Parathyroid adenoma (tissue), 2 donors: ENCODE measurements around the gene TBC1D7.

ENCODE experiments used
- H2AFZ ChIP-seq: fragments of 300-600 bp; sonication (generic); one replicate; pipeline ENCODE4 v1.7.0; 2017; ENCODE audit warnings: antibody characterized with exemption, mild to moderate bottlenecking
- H3K27ac ChIP-seq: fragments of 300-600 bp; sonication (generic); one replicate; pipeline ENCODE4 v1.7.0; 2017
- H3K27me3 ChIP-seq: fragments of 300-600 bp; sonication (generic); one replicate; pipeline ENCODE4 v1.7.0; 2017; ENCODE audit warnings: low read length; ENCODE audit not compliant: control insufficient read depth, insufficient read depth
- H3K36me3 ChIP-seq: fragments of 300-600 bp; sonication (generic); one replicate; pipeline ENCODE4 v1.7.0; 2017; ENCODE audit warnings: low read length; ENCODE audit not compliant: control insufficient read depth, insufficient read depth
- H3K4me1 ChIP-seq: fragments of 300-600 bp; sonication (generic); one replicate; pipeline ENCODE4 v1.7.0; 2017; ENCODE audit warnings: control low read depth
- H3K4me2 ChIP-seq: fragments of 300-600 bp; sonication (generic); one replicate; pipeline ENCODE4 v1.7.0; 2017; ENCODE audit warnings: low read length
- H3K4me3 ChIP-seq: fragments of 300-600 bp; sonication (generic); one replicate; pipeline ENCODE4 v1.7.0; 2017; ENCODE audit warnings: low read depth, low read length
- H3K79me2 ChIP-seq: fragments of 300-600 bp; sonication (generic); one replicate; pipeline ENCODE4 v1.7.0; 2017; ENCODE audit warnings: control low read depth
- H3K9ac ChIP-seq: fragments of 300-600 bp; sonication (generic); one replicate; pipeline ENCODE4 v1.7.0; 2017; ENCODE audit warnings: mild to moderate bottlenecking
- H3K9me3 ChIP-seq: fragments of 300-600 bp; sonication (generic); one replicate; pipeline ENCODE4 v1.7.0; 2017; ENCODE audit warnings: low read length; ENCODE audit not compliant: control insufficient read depth
- TF ChIP-seq, protein P1 (sequence below): fragments of 300-600 bp; sonication (generic); IDR thresholded peaks from one replicate; pipeline ENCODE4 v1.7.0; 2017; ENCODE audit warnings: antibody characterized with exemption, mild to moderate bottlenecking
- donor health status: primary hyperparathyroidism.

The TBC1D7 gene

DNA sequence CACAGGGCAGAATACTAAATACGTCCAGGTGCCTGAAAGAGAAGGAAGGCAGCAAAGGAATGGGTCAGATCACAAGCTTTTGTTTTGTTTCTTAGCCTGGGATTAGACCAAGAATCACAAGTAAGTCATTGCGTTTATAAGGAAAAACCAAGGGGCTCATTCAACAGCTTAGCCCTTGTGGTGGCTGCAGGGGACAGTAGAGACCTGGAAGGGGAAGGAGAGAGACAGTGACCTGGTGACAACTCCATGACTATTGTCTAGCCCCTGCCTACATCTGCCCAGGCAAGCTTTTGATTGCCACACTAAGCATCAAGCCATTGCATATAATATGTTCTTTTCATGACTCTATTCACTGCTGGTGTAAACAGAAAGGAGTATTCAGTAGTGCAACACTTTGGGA, 30.2 kb upstream of the TBC1D7 start:
- H3K4me3 ChIP-seq: no peak overlapping the region
- TF ChIP-seq, protein P1, sequence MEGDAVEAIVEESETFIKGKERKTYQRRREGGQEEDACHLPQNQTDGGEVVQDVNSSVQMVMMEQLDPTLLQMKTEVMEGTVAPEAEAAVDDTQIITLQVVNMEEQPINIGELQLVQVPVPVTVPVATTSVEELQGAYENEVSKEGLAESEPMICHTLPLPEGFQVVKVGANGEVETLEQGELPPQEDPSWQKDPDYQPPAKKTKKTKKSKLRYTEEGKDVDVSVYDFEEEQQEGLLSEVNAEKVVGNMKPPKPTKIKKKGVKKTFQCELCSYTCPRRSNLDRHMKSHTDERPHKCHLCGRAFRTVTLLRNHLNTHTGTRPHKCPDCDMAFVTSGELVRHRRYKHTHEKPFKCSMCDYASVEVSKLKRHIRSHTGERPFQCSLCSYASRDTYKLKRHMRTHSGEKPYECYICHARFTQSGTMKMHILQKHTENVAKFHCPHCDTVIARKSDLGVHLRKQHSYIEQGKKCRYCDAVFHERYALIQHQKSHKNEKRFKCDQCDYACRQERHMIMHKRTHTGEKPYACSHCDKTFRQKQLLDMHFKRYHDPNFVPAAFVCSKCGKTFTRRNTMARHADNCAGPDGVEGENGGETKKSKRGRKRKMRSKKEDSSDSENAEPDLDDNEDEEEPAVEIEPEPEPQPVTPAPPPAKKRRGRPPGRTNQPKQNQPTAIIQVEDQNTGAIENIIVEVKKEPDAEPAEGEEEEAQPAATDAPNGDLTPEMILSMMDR: no peak
- no peak overlapping the region for H3K27ac ChIP-seq
- H3K4me2 ChIP-seq: no peak overlapping the region
- H2AFZ ChIP-seq: no peak overlapping the region
- H3K4me1 ChIP-seq: peaks cover 15% of the 10 kb centered on the region
- H3K9me3 ChIP-seq: no peaks in the 10 kb centered on the region
- H3K36me3 ChIP-seq: no peaks in the 10 kb centered on the region
- no peak overlapping the region for H3K9ac ChIP-seq
- H3K79me2 ChIP-seq: no peaks in the 10 kb centered on the region
- H3K27me3 ChIP-seq: no peaks in the 10 kb centered on the region

DNA sequence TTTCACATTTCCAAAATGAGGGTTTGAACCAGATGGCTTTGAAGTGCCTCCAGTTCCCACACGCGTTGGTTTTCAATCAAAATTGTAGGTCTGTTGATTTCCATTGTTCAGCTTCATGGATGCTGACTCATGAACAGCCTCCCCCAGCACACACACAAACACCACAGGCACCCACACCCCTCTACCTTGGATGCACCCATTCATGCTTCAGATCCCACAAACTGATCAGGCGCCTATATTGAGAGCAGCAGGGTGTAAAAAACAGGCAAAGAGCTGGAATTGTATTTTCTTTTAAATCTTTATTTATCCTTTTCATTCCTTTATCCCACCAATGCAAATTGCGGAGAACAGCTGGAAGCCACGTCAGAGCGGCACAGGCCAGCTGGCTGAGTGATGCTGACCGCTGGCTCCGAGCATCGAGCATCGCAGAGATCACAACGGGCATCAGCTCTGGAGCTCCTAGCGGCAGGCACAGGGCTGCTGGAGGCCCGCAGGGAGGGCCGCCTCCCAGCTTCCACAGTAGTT, 29.3 kb upstream of the TBC1D7 start:
- Histone ChIP-seq H3K4me3 (no peak overlapping the region), H3K79me2 (no peaks in the 10 kb centered on the region), H3K36me3 (no peaks in the 10 kb centered on the region), H3K27me3 (no peaks in the 10 kb centered on the region), H3K9me3 (no peaks in the 10 kb centered on the region), H3K4me2 (no peak overlapping the region), H2AFZ (no peak overlapping the region), H3K27ac (no peak overlapping the region), H3K9ac (no peak overlapping the region), H3K4me1 (peaks cover 15% of the 10 kb centered on the region)
- TF ChIP-seq, protein P1: no peak

DNA sequence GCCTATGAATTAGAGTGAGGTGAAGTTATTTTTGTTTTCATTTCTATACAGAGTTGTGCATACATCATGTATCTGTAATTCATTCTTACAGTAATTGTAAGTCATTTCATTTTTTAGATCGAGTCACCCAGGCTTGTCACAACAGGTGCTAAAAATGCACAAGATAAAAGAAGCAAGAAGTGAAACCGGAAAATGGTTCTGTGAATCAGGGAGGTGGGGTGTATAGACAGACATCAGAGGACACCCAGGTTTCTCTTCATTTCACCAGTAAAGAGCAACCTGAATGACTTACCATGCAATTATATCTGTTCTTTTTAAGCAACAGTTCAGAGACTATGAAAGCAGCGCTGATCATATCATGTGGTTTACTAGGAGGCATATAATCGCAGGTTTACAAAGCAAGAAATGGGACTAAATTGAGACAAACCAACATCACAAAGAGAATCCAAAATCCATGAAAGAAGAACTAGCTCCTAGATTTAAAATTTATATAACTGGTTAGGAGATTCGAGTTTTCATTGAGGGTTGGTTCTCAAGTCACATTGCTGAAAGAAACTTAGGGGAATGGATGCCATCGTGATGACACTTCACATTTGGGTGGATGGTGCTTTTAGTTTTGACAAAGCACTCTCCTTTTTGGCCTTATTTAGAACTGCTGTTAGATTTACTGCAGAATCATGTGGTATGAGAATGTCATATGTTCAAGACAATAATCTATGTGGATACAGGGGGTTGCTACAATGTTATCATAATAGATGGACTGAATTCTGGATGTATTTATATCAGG, 27.9 kb upstream of the TBC1D7 start:
- H2AFZ ChIP-seq: no peak overlapping the region
- H3K27me3 ChIP-seq: no peaks in the 10 kb centered on the region
- no peak overlapping the region for H3K4me2 ChIP-seq
- TF ChIP-seq, protein P1: no peak
- no peaks in the 10 kb centered on the region for H3K79me2 ChIP-seq
- H3K36me3 ChIP-seq: no peaks in the 10 kb centered on the region
- H3K9me3 ChIP-seq: no peaks in the 10 kb centered on the region
- H3K9ac ChIP-seq: no peak overlapping the region
- no peak overlapping the region for H3K4me3 ChIP-seq
- peaks cover 15% of the 10 kb centered on the region for H3K4me1 ChIP-seq
- H3K27ac ChIP-seq: no peak overlapping the region

DNA sequence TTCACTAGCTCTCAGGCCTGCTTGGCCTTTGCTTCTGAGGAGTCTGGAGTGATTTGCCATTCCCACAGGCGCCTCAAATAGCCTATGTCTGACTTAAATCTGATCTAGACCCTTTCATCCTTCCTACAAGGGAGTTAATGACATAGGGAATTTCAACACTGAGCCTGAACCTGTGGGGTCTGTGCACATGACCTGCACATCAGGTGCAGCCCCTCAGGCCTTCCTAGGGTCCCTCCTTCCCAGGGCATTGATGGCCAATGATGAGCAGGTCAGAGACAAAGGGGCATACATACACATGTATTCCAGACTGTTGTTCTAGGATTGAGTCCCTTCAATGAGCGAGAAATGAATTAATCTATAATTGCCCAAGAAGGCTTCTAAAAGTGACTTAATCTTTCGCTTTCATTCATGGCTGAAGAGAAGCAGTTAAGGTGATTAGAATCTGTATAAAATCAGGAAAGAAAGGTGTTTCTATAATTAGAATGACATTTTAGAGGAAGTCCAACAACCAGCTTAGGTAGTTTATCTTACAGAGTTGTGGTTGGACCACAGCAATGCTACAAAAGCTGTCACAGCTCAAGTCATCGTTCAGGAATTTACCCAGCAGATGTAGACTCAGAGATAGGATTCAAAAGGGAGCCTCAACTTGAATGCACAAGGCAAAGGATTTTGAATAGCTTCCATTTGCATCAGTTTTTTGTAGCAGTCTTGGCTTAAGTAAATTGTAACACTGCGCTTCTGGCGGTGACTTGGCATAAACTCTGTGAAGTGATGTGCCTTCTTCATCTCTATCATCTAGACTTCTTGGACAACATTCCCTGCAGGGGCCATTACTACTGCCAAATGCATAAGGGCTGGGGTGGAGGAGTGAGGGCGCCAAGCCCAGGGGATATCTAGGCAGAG, 27.0 kb upstream of the TBC1D7 start:
- Histone ChIP-seq H3K27me3 (no peaks in the 10 kb centered on the region), H3K36me3 (no peaks in the 10 kb centered on the region), H3K27ac (peak overlapping the region; percentile 34), H3K4me1 (peaks cover 15% of the 10 kb centered on the region), H3K4me2 (peak overlapping the region; percentile 29), H3K79me2 (no peaks in the 10 kb centered on the region), H2AFZ (peak overlapping the region; percentile 0), H3K4me3 (no peak overlapping the region), H3K9me3 (no peaks in the 10 kb centered on the region), H3K9ac (no peak overlapping the region)
- TF ChIP-seq, protein P1: no peak
